MCF 10A (cell line): ENCODE results near the gene GCSAM. TPM values are rescaled to one million over a fixed set of nuclear protein-coding genes. Genes with fewer than 3 reads are reported as not detected.

Source experiments
- BruUV-seq: library from RNA; stranded (reverse); fragments of 400-500 nt; replicated peaks from 2 replicates; lab custom pipeline; 2021; lab: Mats Ljungman, UMichigan
- CTCF ChIA-PET: fragments of 300-600 bp; sonication (Branson Sonifier 250); formaldehyde crosslinking; extraction: SDS; loops from one replicate; lab custom pipeline; 2021; ENCODE audit warnings: antibody characterized with exemption, inconsistent platforms; lab: Yijun Ruan, JAX
- POLR2A ChIA-PET: fragments of 300-600, 350-650 bp; sonication (Branson Sonifier 250); formaldehyde crosslinking; extraction: SDS; loops from one replicate; lab custom pipeline; 2020; ENCODE audit warnings: antibody characterized with exemption, inconsistent platforms; lab: Yijun Ruan, JAX
- DNase-seq: peaks from one replicate; pipeline ENCODE4 v3.0.0-alpha.2; 2018; ENCODE audit not compliant: unreplicated experiment
- H3K27ac Mint-ChIP-seq: one replicate; pipeline ENCODE4 v1.8.0; 2022; ENCODE audit warnings: mild to moderate bottlenecking, low read depth, mixed read lengths; ENCODE audit not compliant: unreplicated experiment
- H3K27me3 Mint-ChIP-seq: one replicate; pipeline ENCODE4 v1.8.0; 2022; ENCODE audit warnings: mixed read lengths; ENCODE audit not compliant: insufficient read depth, unreplicated experiment
- H3K36me3 Mint-ChIP-seq: one replicate; pipeline ENCODE4 v1.8.0; 2022; ENCODE audit warnings: mild to moderate bottlenecking, moderate library complexity, mixed read lengths; ENCODE audit not compliant: insufficient read depth, unreplicated experiment
- H3K4me1 Mint-ChIP-seq: one replicate; pipeline ENCODE4 v1.8.0; 2022; ENCODE audit warnings: mixed read lengths; ENCODE audit not compliant: insufficient read depth, unreplicated experiment
- H3K4me3 Mint-ChIP-seq: one replicate; pipeline ENCODE4 v1.8.0; 2022; ENCODE audit warnings: mild to moderate bottlenecking, moderate library complexity, mixed read lengths; ENCODE audit not compliant: unreplicated experiment
- H3K9me3 Mint-ChIP-seq: one replicate; pipeline ENCODE4 v1.8.0; 2022; ENCODE audit warnings: mixed read lengths; ENCODE audit not compliant: unreplicated experiment
- intact Hi-C: fragments of 100-400 bp; cut with micrococcal nuclease; formaldehyde crosslinking; loops from 2 replicates; pipeline ENCODE4 v1.14.1; 2022
- total RNA-seq: library from RNA; stranded (reverse); gene quantifications from 2 replicates; pipeline ENCODE4 v1.2.3, GENCODE V29; 2022
- TF ChIP-seq, protein P1 (sequence below): fragments of 200-600 bp; IDR thresholded peaks from one replicate; pipeline ENCODE4 v1.8.0; 2022; ENCODE audit warnings: antibody characterized with exemption, mild to moderate bottlenecking; ENCODE audit not compliant: unreplicated experiment

Gene GCSAM
- total RNA-seq, 1 experiment from 2014 or later: 0.63 TPM

DNA sequence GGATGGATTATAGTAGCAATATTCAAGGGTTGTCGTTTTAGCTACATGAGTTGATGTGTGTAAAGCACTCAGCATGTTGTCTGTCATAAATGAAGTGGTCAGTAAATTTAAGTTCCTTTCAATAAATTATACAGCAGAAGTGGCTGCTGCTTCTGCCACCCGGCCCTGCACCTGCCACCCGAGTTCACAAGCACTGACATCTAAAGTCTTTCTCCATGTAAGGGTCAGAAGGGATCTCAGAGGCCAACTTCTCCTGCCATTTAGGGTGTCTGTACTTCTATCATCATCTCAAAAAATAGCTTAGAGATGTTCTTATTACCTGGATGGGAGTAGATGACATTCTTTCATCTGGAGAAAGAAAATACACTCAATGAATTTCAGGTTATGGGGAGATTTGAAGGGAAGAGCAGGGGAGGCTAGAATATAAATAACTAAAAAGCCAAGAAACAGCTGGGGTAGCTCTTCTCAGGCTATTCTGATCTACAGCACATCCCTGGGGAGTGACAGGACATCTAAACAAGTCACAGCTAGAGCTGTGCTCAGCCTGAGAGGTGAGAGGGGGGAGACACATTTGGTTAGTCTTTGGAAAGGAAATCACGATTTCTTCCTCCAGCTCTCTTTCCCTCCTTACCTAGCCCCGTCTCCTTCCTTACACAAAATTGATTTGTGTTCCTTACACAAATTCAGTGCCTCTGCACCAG, 8.0 kb downstream of the GCSAM start:
- Mint-ChIP-seq H3K9me3 (no peaks in the 10 kb centered on the region), H3K27me3 (no peaks in the 10 kb centered on the region), H3K36me3 (peaks cover 17% of the 10 kb centered on the region), H3K4me1 (peaks cover 19% of the 10 kb centered on the region), H3K4me3 (no peak overlapping the region), H3K27ac (no peak overlapping the region)
- ChIA-PET CTCF (interaction anchor here (0.9 to 3.7 kb wide), 6 partner anchors 9 to 18 kb away, joined by 3 to 22 read pairs (median 4); no protein-coding TSS in a partner anchor), POLR2A (interaction anchor here (0.7 to 1.0 kb wide), 2 partner anchors 8 to 432 kb away, joined by 3 read pairs; partner anchors contain the start of gene GCSAM)
- no peak for DNase-seq
- intact Hi-C loops: no loop called here
- BruUV-seq: no TSS peak
- TF ChIP-seq, protein P1, sequence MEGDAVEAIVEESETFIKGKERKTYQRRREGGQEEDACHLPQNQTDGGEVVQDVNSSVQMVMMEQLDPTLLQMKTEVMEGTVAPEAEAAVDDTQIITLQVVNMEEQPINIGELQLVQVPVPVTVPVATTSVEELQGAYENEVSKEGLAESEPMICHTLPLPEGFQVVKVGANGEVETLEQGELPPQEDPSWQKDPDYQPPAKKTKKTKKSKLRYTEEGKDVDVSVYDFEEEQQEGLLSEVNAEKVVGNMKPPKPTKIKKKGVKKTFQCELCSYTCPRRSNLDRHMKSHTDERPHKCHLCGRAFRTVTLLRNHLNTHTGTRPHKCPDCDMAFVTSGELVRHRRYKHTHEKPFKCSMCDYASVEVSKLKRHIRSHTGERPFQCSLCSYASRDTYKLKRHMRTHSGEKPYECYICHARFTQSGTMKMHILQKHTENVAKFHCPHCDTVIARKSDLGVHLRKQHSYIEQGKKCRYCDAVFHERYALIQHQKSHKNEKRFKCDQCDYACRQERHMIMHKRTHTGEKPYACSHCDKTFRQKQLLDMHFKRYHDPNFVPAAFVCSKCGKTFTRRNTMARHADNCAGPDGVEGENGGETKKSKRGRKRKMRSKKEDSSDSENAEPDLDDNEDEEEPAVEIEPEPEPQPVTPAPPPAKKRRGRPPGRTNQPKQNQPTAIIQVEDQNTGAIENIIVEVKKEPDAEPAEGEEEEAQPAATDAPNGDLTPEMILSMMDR: no peak

GRCh38 chr3:112123548-112123947, 9.5 kb downstream of the GCSAM start:
- Mint-ChIP-seq H3K4me3 (no peak overlapping the region), H3K4me1 (peaks cover 7% of the 10 kb centered on the region), H3K9me3 (no peaks in the 10 kb centered on the region), H3K27me3 (no peaks in the 10 kb centered on the region), H3K36me3 (peaks cover 23% of the 10 kb centered on the region), H3K27ac (no peak overlapping the region)
- TF ChIP-seq, protein P1: no peak
- ChIA-PET POLR2A (no interaction called here), CTCF (interaction anchor here (0.6 to 3.7 kb wide), 5 partner anchors 9 to 417 kb away, joined by 3 to 22 read pairs (median 4); partner anchors contain the start of gene GCSAM)
- intact Hi-C loops: no loop called here
- BruUV-seq: no TSS peak
- DNase-seq: no peak

DNA sequence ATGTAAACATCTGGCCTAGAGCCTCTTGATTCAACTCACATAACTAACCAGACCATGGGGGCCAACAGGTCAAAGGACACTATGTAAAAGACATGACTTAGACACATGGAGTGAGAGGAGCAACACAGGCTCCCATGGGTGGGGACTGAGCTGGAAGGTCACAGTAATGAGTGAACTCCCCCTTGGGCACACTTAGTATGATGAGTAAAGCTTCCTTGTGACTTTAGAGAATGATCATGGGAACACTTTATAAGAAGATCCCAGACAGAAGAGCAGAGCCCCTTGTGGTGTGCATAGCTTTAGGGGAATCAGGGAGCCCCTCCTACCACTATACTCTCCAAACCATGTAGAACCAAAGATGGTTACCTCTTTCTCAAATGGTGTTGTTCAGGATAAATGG, 10.2 kb downstream of the GCSAM start:
- H3K27ac Mint-ChIP-seq: no peak overlapping the region
- POLR2A ChIA-PET: no interaction called here
- H3K4me1 Mint-ChIP-seq: peaks cover 7% of the 10 kb centered on the region
- H3K27me3 Mint-ChIP-seq: no peaks in the 10 kb centered on the region
- CTCF ChIA-PET: interaction anchor here (0.6 to 3.7 kb wide), 5 partner anchors 9 to 418 kb away, joined by 3 to 22 read pairs (median 4); partner anchors contain the start of gene GCSAM
- H3K36me3 Mint-ChIP-seq: peaks cover 29% of the 10 kb centered on the region
- no peak overlapping the region for H3K4me3 Mint-ChIP-seq
- intact Hi-C loops: no loop called here
- TF ChIP-seq, protein P1: no peak
- DNase-seq: no peak
- no TSS peak for BruUV-seq
- no peaks in the 10 kb centered on the region for H3K9me3 Mint-ChIP-seq
